ENCODE measurements around the gene ANTXRL.

DNA sequence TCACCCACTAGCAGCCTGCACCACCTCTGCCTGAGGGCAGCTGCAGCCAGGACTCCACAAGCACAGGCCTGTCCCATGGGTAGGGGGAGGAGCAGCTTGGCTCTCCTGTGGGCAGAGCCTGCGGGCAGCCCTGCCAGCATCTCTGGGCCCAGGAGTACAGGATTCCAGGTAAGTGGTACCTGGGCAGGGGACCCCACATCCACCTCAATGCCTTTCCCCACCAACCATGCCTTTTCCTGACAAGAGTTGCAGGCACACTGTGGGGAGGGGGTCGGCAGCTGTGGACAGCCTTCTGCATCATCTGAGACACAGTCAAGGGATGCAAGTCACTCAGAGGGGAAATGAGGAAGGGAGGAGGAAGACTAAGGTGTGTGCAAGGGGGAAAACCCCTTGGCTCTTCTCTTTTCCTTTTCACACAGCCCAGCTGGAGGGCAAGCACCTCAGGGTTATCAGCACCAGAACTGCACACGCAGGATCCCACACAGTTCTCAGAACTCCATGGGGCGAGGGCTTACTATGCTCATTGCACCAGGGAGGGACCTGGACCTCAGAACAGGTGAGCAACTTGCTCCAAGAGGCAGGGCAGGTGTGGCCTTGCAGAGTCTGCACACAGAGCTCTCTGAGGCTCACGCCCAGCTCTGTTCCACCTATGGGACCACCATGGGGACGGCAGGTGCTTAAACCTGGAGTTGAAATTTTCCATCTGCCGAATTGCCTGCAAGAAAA, 16.5 kb upstream of the ANTXRL start:
- TF ChIP-seq, protein P1, sequence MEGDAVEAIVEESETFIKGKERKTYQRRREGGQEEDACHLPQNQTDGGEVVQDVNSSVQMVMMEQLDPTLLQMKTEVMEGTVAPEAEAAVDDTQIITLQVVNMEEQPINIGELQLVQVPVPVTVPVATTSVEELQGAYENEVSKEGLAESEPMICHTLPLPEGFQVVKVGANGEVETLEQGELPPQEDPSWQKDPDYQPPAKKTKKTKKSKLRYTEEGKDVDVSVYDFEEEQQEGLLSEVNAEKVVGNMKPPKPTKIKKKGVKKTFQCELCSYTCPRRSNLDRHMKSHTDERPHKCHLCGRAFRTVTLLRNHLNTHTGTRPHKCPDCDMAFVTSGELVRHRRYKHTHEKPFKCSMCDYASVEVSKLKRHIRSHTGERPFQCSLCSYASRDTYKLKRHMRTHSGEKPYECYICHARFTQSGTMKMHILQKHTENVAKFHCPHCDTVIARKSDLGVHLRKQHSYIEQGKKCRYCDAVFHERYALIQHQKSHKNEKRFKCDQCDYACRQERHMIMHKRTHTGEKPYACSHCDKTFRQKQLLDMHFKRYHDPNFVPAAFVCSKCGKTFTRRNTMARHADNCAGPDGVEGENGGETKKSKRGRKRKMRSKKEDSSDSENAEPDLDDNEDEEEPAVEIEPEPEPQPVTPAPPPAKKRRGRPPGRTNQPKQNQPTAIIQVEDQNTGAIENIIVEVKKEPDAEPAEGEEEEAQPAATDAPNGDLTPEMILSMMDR (IDR thresholded peaks at IDR 0.05; ENCODE audit: insufficient read depth, low read depth, low read length), result no peak
- no peak for TF ChIP-seq EZH2 (IDR thresholded peaks at IDR 0.05; ENCODE audit: insufficient read depth, low read length)

Measured in astrocyte (in vitro differentiated cells and primary cell).